Activated CD8-positive, alpha-beta T cell treated with anti-CD3 and anti-CD28 coated beads for 36 hours (primary cell): ENCODE measurements around the gene HRAS. TPM values are rescaled to one million over a fixed set of nuclear protein-coding genes. Genes with fewer than 3 reads are reported as not detected.

Source experiments
- ATAC-seq: fragments of 200-7000 bp; cut with Tn5 transposase; one replicate; pipeline ENCODE4 v1.10.0; 2021; ENCODE audit warnings: mild to moderate bottlenecking, moderate library complexity
- CTCF ChIA-PET: fragments of 350-600 bp; sonication (Branson Sonifier 250); formaldehyde crosslinking; loops from one replicate; lab custom pipeline; 2021; ENCODE audit warnings: antibody characterized with exemption; lab: Charles Lee
- POLR2A ChIA-PET: fragments of 350-600 bp; sonication (Branson Sonifier 250); formaldehyde crosslinking; loops from one replicate; lab custom pipeline; 2021; ENCODE audit warnings: antibody characterized with exemption; lab: Charles Lee
- DNase-seq: peaks from one replicate; pipeline ENCODE4 v3.0.0-alpha.2; 2020
- H3K27ac Mint-ChIP-seq: one replicate; pipeline ENCODE4 v1.8.0; 2021; ENCODE audit warnings: mild to moderate bottlenecking, mixed read lengths
- H3K27me3 Mint-ChIP-seq: one replicate; pipeline ENCODE4 v1.8.0; 2021; ENCODE audit warnings: mixed read lengths
- H3K36me3 Mint-ChIP-seq: one replicate; pipeline ENCODE4 v1.8.0; 2021; ENCODE audit warnings: low read depth, mixed read lengths
- H3K4me1 Mint-ChIP-seq: one replicate; pipeline ENCODE4 v1.8.0; 2021; ENCODE audit warnings: low read depth, mixed read lengths
- H3K4me3 Mint-ChIP-seq: one replicate; pipeline ENCODE4 v1.8.0; 2021; ENCODE audit warnings: mild to moderate bottlenecking, moderate library complexity, mixed read lengths
- H3K9me3 Mint-ChIP-seq: one replicate; pipeline ENCODE4 v1.8.0; 2021; ENCODE audit warnings: mixed read lengths
- intact Hi-C: fragments of 100-400 bp; cut with micrococcal nuclease; formaldehyde crosslinking; loops from one replicate; pipeline ENCODE4 v1.10.0; 2022
- total RNA-seq, 2 experiments: library from RNA; stranded (reverse); gene quantifications; one replicate each; pipeline ENCODE4 v1.2.3, GENCODE V29; 2021
- TF ChIP-seq, protein P1 (sequence below): fragments of 200-600 bp; IDR thresholded peaks from one replicate; pipeline ENCODE4 v1.8.0; 2022; ENCODE audit warnings: antibody characterized with exemption, mild to moderate bottlenecking

Gene HRAS
- total RNA-seq, 2 experiments from 2014 or later = 30.4 to 34.6 TPM

DNA sequence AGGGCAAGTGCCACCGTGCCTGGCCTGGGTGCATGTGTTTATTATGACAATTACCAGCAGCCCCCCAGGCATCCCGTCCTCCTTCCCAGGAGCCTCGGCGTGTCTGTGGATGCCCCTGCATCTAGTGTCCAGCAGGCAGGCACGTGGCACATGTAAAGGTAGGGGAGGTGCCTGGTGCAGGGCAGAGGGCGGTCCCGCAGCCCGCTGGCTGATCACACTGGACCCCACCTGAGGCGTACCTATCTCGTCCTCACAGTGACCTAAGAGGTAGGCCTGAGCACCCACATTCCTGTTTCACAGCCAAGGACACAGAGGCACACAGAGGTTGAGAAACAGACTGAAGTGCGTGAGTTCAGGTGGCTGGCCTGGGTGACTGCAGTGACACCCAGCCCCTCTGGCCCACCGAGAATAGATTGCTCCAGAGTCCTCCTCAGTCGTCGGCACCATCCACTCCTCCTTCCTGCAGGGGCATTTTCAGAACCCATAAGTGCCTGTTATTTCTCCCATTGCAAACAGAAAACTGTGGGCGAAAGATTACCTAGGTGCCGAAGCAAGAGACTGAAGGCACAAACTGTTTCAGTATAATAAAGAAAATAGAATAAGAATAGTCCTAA is 37.9 kb upstream of the HRAS start:
- peaks cover 11% of the 10 kb centered on the region for H3K27me3 Mint-ChIP-seq
- POLR2A ChIA-PET = interaction anchor here (0.6 to 1.2 kb wide), 2 partner anchors 10 to 160 kb away, joined by 3 read pairs; no protein-coding TSS in a partner anchor
- no peaks in the 10 kb centered on the region for H3K9me3 Mint-ChIP-seq
- peaks cover 20% of the 10 kb centered on the region for H3K4me1 Mint-ChIP-seq
- DNase-seq (no peak), ATAC-seq (no peak)
- peaks cover 13% of the 10 kb centered on the region for H3K36me3 Mint-ChIP-seq
- H3K27ac Mint-ChIP-seq = no peak overlapping the region
- TF ChIP-seq, protein P1, sequence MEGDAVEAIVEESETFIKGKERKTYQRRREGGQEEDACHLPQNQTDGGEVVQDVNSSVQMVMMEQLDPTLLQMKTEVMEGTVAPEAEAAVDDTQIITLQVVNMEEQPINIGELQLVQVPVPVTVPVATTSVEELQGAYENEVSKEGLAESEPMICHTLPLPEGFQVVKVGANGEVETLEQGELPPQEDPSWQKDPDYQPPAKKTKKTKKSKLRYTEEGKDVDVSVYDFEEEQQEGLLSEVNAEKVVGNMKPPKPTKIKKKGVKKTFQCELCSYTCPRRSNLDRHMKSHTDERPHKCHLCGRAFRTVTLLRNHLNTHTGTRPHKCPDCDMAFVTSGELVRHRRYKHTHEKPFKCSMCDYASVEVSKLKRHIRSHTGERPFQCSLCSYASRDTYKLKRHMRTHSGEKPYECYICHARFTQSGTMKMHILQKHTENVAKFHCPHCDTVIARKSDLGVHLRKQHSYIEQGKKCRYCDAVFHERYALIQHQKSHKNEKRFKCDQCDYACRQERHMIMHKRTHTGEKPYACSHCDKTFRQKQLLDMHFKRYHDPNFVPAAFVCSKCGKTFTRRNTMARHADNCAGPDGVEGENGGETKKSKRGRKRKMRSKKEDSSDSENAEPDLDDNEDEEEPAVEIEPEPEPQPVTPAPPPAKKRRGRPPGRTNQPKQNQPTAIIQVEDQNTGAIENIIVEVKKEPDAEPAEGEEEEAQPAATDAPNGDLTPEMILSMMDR = no peak
- no peak overlapping the region for H3K4me3 Mint-ChIP-seq
- intact Hi-C loops = no loop called here
- CTCF ChIA-PET = no interaction called here

DNA sequence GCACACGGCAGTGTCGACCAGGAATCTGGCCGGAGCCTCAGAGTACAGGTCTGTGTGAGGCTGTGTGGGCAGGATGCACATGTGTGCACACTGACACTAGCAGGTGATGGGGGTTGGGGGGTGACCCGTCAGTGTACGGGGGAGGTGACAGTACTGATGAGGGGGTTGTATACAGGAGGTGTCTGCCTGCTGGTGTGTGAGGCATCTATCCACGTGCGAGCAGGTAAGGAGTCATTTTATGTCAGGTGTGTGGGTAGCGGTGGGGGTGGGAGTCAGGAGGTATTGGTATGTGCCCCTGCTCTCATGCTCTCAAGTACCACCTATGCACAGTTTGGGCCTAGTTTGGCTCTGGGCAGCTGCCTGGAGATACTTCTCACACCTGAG is 36.4 kb upstream of the HRAS start:
- Mint-ChIP-seq H3K27ac (no peak overlapping the region), H3K36me3 (peaks cover 11% of the 10 kb centered on the region), H3K27me3 (peaks cover 11% of the 10 kb centered on the region), H3K9me3 (no peaks in the 10 kb centered on the region), H3K4me1 (peaks cover 13% of the 10 kb centered on the region), H3K4me3 (no peak overlapping the region)
- no peak for ATAC-seq
- CTCF ChIA-PET = no interaction called here
- POLR2A ChIA-PET = interaction anchor here (1.2 kb wide), 1 partner anchor 8 kb away, joined by 3 read pairs; no protein-coding TSS in a partner anchor
- intact Hi-C loops = no loop called here
- TF ChIP-seq, protein P1 = no peak
- no peak for DNase-seq

GRCh38 chr11:569158-569885 is 33.9 kb upstream of the HRAS start:
- intact Hi-C loops = no loop called here
- Mint-ChIP-seq H3K36me3 (peaks cover 19% of the 10 kb centered on the region), H3K27me3 (peaks cover 3% of the 10 kb centered on the region), H3K9me3 (no peaks in the 10 kb centered on the region), H3K4me1 (peaks cover 4% of the 10 kb centered on the region), H3K27ac (peak overlapping the region; percentile 73), H3K4me3 (peak overlapping the region; percentile 81)
- CTCF ChIA-PET = interaction anchor here (1.3 kb wide), 2 partner anchors 15 kb away, joined by 4 read pairs; no protein-coding TSS in a partner anchor
- POLR2A ChIA-PET = interaction anchor here (0.6 to 1.3 kb wide), 4 partner anchors 9 to 342 kb away, joined by 3 to 5 read pairs (median 4); partner anchors contain the start of genes DEAF1, HRAS and TMEM80
- DNase-seq (no peak), ATAC-seq (no peak)
- TF ChIP-seq, protein P1 = no peak

DNA sequence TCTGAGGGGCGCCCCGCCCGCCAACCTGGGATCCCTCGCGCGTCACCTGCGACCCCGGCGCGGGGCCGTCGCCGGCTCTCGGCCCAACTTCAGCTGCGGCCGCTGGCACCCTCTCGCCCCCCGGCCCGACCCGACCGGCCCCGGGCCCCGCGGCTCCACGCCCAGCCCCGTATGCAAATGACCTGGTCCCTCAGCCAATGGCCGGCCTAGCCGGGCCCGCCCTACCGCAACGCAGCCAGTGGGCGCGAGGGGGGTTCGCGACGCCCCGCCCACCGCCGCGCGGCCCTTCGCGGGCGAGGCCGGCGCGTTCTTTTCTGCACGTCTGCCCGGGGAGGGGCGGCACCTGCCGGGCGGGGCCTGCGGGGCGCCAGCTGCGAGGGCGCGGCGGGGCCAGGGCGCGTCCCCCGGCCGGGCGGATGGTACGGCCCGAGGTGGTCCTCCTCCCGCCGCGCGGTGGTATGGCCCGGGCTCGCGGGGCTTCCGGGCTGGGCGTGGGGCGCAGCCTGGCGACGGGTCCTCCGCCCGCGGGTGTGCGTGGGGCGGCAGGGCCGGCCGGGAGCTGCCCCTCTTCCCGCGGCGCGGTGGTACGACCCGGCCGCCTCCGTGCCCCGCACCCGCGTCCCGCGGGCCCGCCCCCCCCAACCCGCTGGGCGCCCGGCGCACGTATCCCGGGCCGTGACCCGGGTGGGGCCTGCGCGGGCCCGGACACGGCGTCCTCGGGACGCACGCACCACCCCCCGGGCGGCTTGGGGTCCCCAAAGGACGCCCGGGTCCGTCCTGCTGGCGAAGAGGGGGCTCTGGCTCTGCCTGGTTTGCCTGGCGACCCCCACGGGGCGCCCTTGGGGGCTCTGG is 33.2 kb upstream of the HRAS start:
- H3K36me3 Mint-ChIP-seq = peaks cover 22% of the 10 kb centered on the region
- no peak overlapping the region for H3K27ac Mint-ChIP-seq
- DNase-seq (peak; percentile 94), ATAC-seq (peak; percentile 94)
- H3K4me1 Mint-ChIP-seq = no peaks in the 10 kb centered on the region
- POLR2A ChIA-PET = interaction anchor here (0.5 to 1.5 kb wide), 6 partner anchors 9 to 341 kb away, joined by 3 to 7 read pairs (median 4); partner anchors contain the start of gene HRAS
- H3K9me3 Mint-ChIP-seq = no peaks in the 10 kb centered on the region
- intact Hi-C loops = no loop called here
- H3K27me3 Mint-ChIP-seq = no peaks in the 10 kb centered on the region
- peak overlapping the region; percentile 88 for H3K4me3 Mint-ChIP-seq
- TF ChIP-seq, protein P1 = no peak
- CTCF ChIA-PET = interaction anchor here (1.3 kb wide), 1 partner anchor 14 kb away, joined by 4 read pairs; no protein-coding TSS in a partner anchor
